DND-41 (cell line): Measurements from ENCODE around the gene PRKCE.

ENCODE experiments used
- ATAC-seq: fragments of 200-7000 bp; cut with Tn5 transposase; 3 replicates; pipeline ENCODE4 v1.9.1; 2021; ENCODE audit warnings: low read depth; ENCODE audit not compliant: insufficient read depth
- DNase-seq: peaks from one replicate; pipeline ENCODE4 v3.0.0-alpha.2; 2020
- H2AFZ ChIP-seq: 2 replicates; pipeline ENCODE4 v1.6.0; 2012; ENCODE audit warnings: low read depth, low read length
- H3K27ac ChIP-seq: 2 replicates; pipeline ENCODE4 v1.5.1; 2012; ENCODE audit warnings: low read length, inconsistent platforms
- H3K27me3 ChIP-seq: fragments of 200-600 bp; sonication (generic); 2 replicates; pipeline ENCODE4 v1.6.0; 2012; ENCODE audit warnings: low read length, mild to moderate bottlenecking, inconsistent platforms; ENCODE audit not compliant: insufficient read depth, poor library complexity
- H3K36me3 ChIP-seq: 2 replicates; pipeline ENCODE4 v1.5.1; 2012; ENCODE audit warnings: low read length, inconsistent platforms; ENCODE audit not compliant: insufficient read depth
- H3K4me1 ChIP-seq: 2 replicates; pipeline ENCODE4 v1.5.1; 2012; ENCODE audit warnings: mild to moderate bottlenecking, low read length; ENCODE audit not compliant: insufficient read depth
- H3K4me2 ChIP-seq: 2 replicates; pipeline ENCODE4 v1.6.0; 2012; ENCODE audit warnings: mild to moderate bottlenecking, moderate library complexity, low read length, inconsistent platforms; ENCODE audit not compliant: insufficient read depth
- H3K4me3 ChIP-seq, 2 experiments: fragments of 200-600 bp in 1 of 2; shearing (Covaris generic) in 1 of 2; 2 replicates each; pipeline ENCODE4 v1.5.1; 2012 to 2016; ENCODE audit warnings: inconsistent platforms in 2 of 2, low read length in 2 of 2, mild to moderate bottlenecking in 2 of 2, low read depth in 1 of 2, moderate library complexity in 1 of 2
- H3K79me2 ChIP-seq: 2 replicates; pipeline ENCODE4 v1.6.0; 2012; ENCODE audit warnings: low read length, inconsistent platforms; ENCODE audit not compliant: insufficient read depth
- H3K9ac ChIP-seq: 2 replicates; pipeline ENCODE4 v1.6.0; 2012; ENCODE audit warnings: low read depth, mild to moderate bottlenecking, inconsistent platforms, low read length, moderate library complexity
- H3K9me3 ChIP-seq: 2 replicates; pipeline ENCODE4 v1.5.1; 2012; ENCODE audit warnings: low read length, moderate library complexity, mild to moderate bottlenecking, inconsistent platforms; ENCODE audit not compliant: insufficient read depth, severe bottlenecking
- H4K20me1 ChIP-seq: 2 replicates; pipeline ENCODE4 v1.6.0; 2012; ENCODE audit warnings: low read length; ENCODE audit not compliant: insufficient read depth
- CTCF ChIP-seq: IDR thresholded peaks from 2 replicates; pipeline ENCODE4 v1.5.1; 2012; ENCODE audit warnings: borderline replicate concordance, low read length, moderate library complexity, mild to moderate bottlenecking; ENCODE audit not compliant: poor library complexity, severe bottlenecking; ENCODE audit errors: extremely low read depth
- EZH2 ChIP-seq: IDR thresholded peaks from 3 replicates; pipeline ENCODE4 v1.6.1; 2012; ENCODE audit warnings: borderline replicate concordance, low read depth, mild to moderate bottlenecking, moderate library complexity, low read length, inconsistent platforms; ENCODE audit not compliant: severe bottlenecking

PRKCE gene

GRCh38 chr2:45698554-45698953 is 47.1 kb downstream of the PRKCE start:
- DNase-seq (no peak), ATAC-seq (no peak)
- Histone ChIP-seq H3K4me1 (peaks cover 7% of the 10 kb centered on the region; the same call in 1 of the 2 replicates), H3K4me3 (no peak overlapping the region), H3K4me2 (no peak overlapping the region), H3K9me3 (no peaks in the 10 kb centered on the region), H3K27me3 (no peaks in the 10 kb centered on the region), H3K27ac (no peak overlapping the region), H3K9ac (no peak overlapping the region), H3K36me3 (no peaks in the 10 kb centered on the region), H3K79me2 (no peaks in the 10 kb centered on the region; the same call in 1 of the 2 replicates), H2AFZ (no peak overlapping the region), H4K20me1 (0 out of 2 replicates have a peak, but pooled peaks cover 4% of the 10 kb centered on the region)
- no peak for TF ChIP-seq CTCF
- no peak for TF ChIP-seq EZH2

GRCh38 chr2:45699032-45699658 is 47.7 kb downstream of the PRKCE start:
- H3K4me3 ChIP-seq: no peak overlapping the region
- H3K27ac ChIP-seq: no peak overlapping the region
- ATAC-seq (no peak; the same call in 2 of the 3 replicates), DNase-seq (no peak)
- H3K4me2 ChIP-seq: no peak overlapping the region
- H3K27me3 ChIP-seq: no peaks in the 10 kb centered on the region
- H3K9ac ChIP-seq: no peak overlapping the region
- H4K20me1 ChIP-seq: 0 out of 2 replicates have a peak, but pooled peaks cover 4% of the 10 kb centered on the region
- H3K9me3 ChIP-seq: no peaks in the 10 kb centered on the region
- H3K4me1 ChIP-seq: peaks cover 7% of the 10 kb centered on the region; the same call in 1 of the 2 replicates
- H3K36me3 ChIP-seq: no peaks in the 10 kb centered on the region
- H3K79me2 ChIP-seq: no peaks in the 10 kb centered on the region; the same call in 1 of the 2 replicates
- no peak for TF ChIP-seq EZH2
- TF ChIP-seq CTCF: no peak
- no peak overlapping the region for H2AFZ ChIP-seq

- no peak overlapping the region for H3K4me3 ChIP-seq
Measured at GRCh38 chr2:45700407-45701013, 49.0 kb downstream of the PRKCE start.

More at GRCh38 chr2:45700407-45701013, 49.0 kb downstream of the PRKCE start:
- no peak overlapping the region for H3K9ac ChIP-seq
- no peaks in the 10 kb centered on the region; the same call in 1 of the 2 replicates for H3K79me2 ChIP-seq
- no peak for TF ChIP-seq CTCF
- TF ChIP-seq EZH2: no peak
- no peaks in the 10 kb centered on the region for H4K20me1 ChIP-seq
- no peaks in the 10 kb centered on the region for H3K27me3 ChIP-seq
- H3K4me1 ChIP-seq: peaks cover 7% of the 10 kb centered on the region; the same call in 1 of the 2 replicates
- H3K36me3 ChIP-seq: no peaks in the 10 kb centered on the region
- no peak overlapping the region for H3K4me2 ChIP-seq
- DNase-seq: no peak
- H2AFZ ChIP-seq: no peak overlapping the region
- no peak overlapping the region for H3K27ac ChIP-seq
- no peaks in the 10 kb centered on the region for H3K9me3 ChIP-seq
- no peak; the same call in 2 of the 3 replicates for ATAC-seq
